ENCODE measurements around the gene BMP5.

DNA sequence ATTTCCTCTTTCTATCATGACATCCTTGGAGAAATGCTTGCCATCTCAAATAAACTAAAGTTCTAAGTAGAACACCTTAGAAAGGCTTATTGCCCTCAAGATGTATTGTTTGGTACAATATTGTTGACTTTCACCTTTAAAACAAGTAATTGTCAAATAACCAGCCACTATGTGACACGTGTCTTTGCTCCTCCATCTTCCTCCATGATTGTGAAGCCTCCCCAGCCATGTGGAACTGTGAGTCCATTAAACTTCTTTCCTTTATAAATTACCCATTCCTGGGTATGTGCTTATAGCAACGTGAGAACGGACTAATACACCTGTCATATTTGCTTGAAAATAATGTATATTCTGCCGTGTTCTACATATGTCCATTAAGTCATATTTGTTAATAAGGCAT lies 126.5 kb downstream of the BMP5 start:
- TF ChIP-seq, protein P1, sequence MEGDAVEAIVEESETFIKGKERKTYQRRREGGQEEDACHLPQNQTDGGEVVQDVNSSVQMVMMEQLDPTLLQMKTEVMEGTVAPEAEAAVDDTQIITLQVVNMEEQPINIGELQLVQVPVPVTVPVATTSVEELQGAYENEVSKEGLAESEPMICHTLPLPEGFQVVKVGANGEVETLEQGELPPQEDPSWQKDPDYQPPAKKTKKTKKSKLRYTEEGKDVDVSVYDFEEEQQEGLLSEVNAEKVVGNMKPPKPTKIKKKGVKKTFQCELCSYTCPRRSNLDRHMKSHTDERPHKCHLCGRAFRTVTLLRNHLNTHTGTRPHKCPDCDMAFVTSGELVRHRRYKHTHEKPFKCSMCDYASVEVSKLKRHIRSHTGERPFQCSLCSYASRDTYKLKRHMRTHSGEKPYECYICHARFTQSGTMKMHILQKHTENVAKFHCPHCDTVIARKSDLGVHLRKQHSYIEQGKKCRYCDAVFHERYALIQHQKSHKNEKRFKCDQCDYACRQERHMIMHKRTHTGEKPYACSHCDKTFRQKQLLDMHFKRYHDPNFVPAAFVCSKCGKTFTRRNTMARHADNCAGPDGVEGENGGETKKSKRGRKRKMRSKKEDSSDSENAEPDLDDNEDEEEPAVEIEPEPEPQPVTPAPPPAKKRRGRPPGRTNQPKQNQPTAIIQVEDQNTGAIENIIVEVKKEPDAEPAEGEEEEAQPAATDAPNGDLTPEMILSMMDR (IDR thresholded peaks at IDR 0.05) = no peak
- TF ChIP-seq EP300 (IDR thresholded peaks at IDR 0.05; ENCODE audit: low read depth) = no peak
- no peak for TF ChIP-seq POLR2A (IDR thresholded peaks at IDR 0.05)
- no peak for TF ChIP-seq POLR2AphosphoS5 (IDR thresholded peaks at IDR 0.05)
